Esophagus mucosa (tissue), 1 donor: Measurements from ENCODE around the gene PIK3R5. TPM values are rescaled to one million over a fixed set of nuclear protein-coding genes. Genes with fewer than 3 reads are reported as not detected.
"Not testable (repeated sequence)": the region's sequence is repeated elsewhere in the genome, so short reads cannot be mapped to it uniquely, and the experiment has no call there.

ENCODE experiments used
- ATAC-seq: fragments of 200-7000 bp; cut with Tn5 transposase; one replicate; pipeline ENCODE4 v1.9.1; 2020
- total RNA-seq: library from RNA; stranded (reverse); gene quantifications from one replicate; pipeline ENCODE4 v1.2.4, GENCODE V29; 2023
- donor health status: DM: yes; HTN: yes; CAD: no.

PIK3R5 gene, protein sequence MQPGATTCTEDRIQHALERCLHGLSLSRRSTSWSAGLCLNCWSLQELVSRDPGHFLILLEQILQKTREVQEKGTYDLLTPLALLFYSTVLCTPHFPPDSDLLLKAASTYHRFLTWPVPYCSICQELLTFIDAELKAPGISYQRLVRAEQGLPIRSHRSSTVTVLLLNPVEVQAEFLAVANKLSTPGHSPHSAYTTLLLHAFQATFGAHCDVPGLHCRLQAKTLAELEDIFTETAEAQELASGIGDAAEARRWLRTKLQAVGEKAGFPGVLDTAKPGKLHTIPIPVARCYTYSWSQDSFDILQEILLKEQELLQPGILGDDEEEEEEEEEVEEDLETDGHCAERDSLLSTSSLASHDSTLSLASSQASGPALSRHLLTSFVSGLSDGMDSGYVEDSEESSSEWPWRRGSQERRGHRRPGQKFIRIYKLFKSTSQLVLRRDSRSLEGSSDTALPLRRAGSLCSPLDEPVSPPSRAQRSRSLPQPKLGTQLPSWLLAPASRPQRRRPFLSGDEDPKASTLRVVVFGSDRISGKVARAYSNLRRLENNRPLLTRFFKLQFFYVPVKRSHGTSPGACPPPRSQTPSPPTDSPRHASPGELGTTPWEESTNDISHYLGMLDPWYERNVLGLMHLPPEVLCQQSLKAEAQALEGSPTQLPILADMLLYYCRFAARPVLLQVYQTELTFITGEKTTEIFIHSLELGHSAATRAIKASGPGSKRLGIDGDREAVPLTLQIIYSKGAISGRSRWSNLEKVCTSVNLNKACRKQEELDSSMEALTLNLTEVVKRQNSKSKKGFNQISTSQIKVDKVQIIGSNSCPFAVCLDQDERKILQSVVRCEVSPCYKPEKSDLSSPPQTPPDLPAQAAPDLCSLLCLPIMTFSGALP
- total RNA-seq: 0.88 TPM

DNA sequence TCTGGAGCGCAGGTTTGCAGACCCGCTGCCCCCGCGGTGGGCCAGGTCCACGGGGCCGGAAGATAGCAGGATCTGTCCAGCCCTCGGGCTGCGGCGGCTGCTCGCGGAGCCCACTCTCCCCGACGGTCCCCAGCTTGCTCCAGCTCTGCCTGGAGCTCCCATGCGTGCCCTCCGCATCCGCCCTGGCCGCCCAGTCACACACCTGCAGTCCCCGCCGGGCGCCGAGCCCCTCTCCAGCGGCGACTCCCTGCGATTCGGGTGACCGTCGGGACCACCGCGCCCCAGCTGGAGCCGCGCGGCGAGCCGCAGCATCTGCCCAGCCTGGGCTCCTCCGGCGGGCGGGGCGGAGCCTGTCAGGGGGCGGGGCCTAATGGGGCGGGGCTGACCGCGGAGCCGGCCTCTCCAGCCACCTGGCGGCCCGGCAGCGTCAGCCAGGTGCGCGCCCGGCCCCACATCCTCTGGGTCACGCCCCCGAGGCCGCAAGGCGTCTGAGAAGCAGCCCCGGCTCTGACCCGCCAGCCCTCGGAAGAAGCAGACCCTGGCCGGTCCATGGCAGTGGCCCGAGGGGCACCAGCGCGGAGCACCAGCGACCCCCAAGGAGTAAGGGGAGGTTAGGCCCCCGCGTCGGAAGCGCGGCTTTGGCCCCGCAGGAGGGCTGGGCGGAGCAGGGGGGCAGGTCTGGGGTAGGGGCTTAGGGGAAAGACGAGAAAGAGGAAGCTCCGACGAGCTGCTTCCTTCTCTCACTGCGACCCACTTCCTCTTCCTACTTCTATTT, at the start of gene PIK3R5:
Gene PIK3R5, minus strand, starts transcription at position 314 of the 775 bp plus-strand sequence. CDS start 54,213 bp downstream, outside the sequence.
- ATAC-seq: peak; percentile 90

DNA sequence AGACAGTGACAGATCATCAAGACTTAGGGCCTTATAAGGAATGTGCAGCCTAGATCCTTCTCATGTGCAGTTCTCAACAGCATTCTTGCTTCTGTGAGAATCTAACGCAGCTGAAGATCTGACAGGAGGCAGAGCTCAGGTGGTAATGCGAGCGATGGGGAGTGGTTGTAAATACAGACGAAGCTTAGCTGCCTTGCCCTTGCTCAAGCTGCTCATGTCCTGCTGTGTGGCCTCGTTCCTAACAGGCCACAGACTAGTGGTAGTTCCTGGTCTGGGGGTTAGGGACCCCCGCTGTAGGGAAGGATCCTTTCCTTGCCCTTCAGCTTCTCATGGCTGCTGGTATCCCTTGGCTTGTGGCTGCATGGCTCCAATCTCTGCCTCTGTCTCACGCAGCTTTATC, 45.5 kb upstream of the PIK3R5 start:
- no peak for ATAC-seq

DNA sequence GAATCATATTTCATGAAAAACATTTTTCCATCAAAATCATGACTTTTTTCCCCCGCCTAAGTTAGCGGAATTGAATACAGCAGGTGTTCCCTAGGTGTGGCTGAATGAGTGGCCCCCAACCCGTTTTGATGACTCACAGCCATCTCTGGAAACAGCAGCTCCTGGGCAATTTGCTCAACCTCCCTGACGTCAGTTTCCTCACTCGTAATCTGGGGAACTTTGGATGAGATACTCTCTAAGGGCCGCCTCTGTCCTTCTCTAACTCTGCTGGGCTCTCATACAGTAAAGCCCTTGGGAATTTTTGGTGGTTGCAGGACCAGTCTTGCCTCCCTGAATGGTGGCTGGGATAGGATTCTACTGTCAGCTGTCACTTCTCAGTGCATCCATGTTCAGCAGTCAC, 44.2 kb upstream of the PIK3R5 start:
- ATAC-seq: no peak

DNA sequence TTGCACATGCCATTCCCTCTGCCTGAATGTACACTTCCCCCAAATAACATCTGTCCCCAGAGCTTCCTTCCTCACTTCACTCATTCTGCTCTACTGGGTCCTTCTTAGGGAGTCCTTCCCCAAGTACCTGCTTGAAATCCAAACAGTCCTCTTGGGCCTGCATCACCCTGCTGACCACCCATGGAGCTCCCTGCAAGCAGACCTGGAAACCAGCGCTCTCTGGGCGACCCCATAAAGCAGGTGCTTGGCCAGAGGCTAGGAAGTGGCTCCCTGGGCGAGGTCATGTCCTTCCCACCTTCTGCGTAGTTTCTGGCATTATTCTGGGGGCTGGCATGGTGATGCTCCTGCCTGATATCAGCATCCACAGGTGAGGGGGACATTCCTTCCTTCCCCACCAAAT, 43.6 kb upstream of the PIK3R5 start:
- ATAC-seq: no peak

DNA sequence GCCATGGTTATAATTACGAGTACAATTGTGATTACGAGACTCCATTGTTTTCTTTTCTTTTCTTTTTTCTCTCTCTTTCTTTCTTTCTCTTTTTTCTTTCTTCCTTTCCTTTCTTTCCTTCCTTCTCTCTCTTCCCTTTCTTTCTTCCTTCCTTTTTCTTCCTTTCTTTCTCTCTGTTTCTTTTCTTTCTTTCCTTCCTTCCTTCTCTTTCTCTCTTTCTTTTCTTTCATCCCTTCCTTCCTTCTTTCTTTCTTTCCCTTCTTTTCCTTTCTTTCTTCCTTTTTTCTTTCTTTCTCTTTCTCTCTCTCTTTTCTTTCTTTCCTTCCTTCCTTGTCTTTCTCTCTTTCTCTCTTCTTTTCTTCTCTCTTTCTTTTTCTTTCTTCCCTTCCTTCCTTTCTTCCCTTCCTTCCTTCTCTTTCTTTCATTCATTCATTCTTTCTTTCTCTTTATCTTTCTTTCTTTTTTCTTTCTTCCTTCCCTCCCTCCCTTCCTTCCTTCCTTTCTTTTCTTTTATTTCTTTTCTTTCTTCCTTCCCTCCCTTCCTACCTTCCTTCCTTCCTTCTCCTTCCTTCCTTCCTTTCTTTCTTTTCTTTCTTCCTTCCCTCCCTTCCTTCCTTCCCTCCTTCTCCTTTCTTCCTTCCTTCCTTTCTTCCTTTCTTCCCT, 41.7 kb upstream of the PIK3R5 start:
- ATAC-seq: no peak

DNA sequence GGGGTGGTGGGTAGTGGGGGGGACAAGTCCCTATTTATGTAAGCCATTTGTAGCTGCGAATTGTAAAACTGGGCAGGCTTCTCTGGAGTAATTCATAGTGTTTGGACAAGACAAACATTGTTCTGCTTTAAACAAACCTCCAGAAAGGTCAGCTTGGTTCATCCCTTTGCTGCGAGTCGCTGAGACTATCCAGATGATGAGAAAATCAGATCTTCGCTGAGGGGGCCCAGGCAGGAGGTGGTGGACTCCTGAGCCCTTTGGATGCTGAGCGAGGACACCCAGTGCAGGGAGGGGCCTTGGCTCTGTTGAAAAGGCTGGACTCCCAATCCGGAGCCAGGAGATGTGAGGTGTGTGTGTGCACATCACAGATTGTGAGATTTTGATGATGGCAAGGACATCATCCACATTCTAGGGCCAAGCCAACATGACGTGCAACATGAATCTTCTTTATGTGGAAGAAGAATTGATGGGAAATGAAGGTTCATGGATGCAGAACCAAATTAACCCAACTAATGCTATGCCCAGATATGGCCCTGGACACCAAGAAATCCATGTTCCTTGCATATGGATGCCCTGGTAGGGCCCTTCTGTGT, 40.8 kb upstream of the PIK3R5 start:
- no peak for ATAC-seq

DNA sequence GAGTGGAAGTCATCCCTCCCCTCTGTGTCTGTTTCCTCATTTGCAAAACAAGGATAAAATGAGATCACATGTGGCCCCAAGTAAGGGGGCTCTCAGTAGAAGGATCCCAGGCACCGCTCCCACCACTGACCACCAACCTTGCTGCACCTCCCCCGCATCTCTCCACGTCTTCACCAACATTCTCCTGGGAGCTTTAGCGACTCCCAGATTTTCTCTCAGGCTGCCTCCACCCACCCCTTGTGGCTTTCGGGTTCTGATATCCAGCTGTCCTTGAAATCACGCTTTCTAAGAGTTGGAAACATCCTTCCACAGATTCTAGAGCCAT, 39.4 kb upstream of the PIK3R5 start:
- ATAC-seq: no peak

DNA sequence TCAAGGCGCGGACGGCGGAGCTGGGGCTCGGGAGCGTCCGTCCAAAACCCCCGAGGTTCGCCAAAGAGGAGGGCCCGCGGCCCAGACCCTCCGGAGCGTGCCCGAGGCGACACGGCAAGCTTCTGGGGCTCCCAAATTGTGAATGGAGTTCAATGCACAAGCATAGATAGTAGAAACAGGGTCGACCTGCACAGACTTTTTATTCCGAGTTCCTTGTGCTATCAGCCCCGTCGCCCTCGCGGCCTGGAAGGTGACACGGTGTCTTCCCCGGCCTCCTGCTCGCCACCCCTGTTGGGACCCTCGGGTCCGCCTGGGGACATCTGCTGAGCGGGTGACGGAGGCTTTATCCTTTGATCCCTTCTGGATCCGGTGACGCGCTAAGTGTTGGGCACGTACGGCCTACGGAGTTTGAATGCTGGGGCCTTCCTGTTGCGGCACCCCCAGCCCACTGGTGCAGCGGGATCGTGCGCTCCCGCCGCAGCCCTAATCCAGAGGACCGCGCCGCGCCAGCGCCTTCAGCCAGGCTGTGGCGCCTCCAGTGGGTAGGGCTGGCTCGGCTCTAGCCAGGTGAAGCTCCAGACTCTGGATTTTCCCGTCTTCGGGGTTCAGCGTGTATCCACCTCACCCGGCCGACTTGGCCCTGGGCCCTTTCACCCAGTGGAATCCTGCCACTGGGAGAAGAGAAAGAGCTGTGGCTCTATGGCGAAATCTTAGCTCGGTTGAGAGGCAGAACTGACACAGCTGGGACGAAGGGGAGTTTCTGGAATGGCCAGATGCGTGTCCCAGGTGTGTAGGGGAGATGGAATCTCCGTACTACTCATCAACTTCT, 38.8 kb upstream of the PIK3R5 start:
- ATAC-seq: peak; percentile 15

DNA sequence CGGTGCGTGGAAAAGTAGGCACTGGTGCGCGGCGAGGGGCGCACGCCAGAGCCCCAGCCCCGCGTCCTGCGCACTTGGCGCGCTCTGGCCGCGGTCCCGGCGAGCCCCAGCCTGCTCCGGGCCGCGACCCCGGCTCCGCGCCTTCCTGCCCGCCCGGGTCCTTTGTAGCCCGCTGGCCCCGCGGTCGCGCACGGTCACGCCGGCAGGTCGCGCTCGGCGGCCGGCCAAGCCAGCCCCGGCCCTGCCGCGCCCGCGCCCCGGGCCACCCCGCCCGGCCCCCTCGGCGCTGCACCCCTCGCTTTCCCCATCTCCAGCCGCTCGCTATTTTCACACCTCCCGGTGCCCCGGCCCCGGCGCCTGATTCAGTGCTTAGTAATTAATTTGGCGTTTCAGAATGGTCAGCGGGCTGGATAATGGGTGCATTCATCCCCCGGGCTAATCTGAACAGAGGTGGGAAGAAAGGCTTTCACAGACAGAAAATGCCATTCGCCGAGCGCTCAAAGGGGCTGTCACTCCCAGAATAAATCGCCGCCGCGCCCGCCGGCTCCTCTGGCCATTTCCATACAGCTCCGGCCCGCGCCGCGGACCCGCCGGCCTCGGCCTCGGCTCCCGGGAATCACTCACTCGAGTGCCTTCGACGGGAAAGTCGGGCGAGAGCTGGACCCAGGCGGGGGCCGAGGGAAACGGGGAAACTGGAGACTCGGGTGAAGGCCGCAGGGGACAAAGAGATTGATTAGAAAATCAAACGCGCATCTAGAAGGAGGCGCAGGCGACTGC, 38.0 kb upstream of the PIK3R5 start:
- no peak for ATAC-seq

DNA sequence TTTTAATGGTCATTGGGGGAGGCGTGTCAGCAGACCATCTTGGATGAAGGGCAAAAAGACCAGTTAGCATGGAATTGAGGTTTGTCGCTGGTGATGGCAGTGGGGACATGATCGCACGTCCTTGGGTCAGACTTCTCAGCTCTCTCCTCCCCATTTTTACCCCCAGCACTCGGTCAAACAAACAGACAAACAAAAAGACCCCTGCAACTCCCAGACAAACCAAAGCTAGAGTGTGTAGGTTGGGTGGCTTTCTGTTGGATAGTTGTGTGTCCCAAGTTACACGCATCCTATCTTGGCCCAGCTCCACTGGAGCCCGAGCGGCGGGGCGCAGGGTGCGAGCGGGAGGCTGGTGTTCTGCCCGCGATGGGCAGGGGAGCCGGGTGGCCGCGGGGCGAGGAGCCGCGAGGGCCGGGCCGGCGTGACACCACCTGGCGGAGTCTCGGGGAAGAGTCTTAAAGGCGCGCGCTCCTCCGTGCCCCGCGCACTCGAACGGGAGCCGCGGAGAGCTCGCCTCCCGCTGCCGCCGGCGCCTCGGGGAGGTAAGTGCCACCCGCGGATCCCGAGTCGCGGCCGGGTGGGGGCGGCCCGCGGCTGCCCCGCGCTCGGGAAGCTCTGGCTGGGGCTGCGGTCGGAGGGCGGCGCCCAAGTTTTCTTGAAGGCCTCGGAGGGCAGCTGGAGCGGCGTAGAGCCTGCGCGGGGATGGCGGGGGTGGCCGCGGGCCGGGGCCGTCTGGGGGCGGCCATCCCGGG, 37.3 kb upstream of the PIK3R5 start:
- peak; percentile 54 for ATAC-seq

DNA sequence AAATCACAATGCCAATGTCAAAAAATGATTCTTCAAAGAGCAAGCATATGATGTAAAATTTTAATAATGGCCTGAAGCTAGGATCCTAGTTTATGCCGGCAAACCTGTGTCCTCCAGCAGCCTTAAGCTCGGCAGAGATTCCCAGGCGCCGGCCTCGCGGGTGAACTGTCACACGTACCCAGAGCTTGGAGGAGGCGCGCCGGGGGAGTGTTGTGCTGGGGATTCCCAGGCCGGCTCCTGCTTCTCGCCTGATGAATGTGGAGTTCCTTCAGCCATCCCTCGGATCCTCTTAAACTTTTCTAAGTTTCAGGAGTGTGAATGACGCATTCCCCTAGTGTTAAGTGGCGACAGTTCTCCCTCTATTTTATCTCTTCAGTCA, 36.7 kb upstream of the PIK3R5 start:
- no peak for ATAC-seq

DNA sequence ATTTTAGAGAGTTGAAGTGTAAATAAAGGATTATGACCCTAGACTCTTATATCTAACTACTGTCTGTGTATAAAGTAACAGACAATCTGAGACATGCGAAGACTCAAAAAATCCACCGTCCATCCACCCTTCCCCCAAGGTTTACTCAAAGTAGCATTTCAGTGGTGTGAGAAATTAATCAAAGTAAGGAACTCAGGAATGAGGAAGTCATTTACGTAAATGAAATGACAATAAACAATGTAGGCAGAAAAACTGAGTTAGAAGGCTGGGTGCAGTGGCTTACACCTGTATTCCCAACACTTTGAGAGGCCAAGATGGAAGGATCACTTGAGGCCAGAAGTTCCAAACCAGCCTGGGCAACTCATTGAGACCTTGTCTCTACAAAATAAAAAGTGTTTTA, 36.1 kb upstream of the PIK3R5 start:
- ATAC-seq: no peak

DNA sequence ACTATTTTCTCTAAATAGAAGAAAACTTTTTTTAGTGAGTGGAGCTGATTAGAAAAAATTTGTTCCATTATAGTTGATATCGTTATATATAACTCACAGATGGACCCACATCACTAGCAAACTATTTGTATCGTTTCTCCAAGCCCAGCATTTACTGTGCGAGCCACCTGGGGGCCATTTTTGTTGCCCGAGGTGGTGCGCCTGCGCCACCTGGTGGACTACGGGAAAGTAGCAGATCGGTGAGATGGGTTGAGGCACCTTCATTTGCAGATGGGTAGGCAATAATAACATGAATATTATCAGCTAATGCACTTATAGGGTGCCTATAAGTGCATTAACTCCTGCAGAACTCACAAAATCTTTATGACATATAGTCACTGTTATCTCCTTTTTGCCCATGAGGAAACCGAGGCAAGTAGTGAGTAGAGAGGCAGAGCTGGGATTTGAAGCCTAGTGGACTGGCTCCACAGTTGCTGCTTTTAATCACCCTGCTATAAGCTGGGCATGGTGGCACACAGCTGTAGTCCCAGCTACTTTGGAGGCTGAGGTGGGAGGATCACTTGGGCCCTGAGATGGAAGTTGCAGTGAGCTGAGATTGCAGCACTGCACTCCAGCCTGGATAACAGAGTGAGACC, 32.6 kb upstream of the PIK3R5 start:
- ATAC-seq: peak; percentile 62

DNA sequence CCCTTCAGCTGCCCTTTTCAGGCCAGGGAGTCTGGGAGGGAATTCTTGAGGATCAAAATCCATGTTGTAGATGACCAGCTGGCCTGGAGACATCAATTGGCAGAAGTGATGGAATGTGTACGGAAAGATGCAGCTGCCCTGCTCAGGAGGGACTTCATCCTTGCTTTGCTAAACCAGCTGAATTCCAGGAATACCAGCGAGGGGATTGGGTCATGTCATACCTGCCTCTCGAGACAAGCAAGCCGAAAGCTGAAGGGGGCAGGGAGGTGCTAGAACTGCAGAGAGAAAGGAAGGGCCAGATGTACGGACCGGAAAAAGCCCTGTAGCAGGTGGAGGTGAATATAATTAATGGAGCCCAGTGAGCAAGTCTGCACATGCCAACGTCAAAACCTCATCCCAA, 30.2 kb upstream of the PIK3R5 start:
- no peak for ATAC-seq

DNA sequence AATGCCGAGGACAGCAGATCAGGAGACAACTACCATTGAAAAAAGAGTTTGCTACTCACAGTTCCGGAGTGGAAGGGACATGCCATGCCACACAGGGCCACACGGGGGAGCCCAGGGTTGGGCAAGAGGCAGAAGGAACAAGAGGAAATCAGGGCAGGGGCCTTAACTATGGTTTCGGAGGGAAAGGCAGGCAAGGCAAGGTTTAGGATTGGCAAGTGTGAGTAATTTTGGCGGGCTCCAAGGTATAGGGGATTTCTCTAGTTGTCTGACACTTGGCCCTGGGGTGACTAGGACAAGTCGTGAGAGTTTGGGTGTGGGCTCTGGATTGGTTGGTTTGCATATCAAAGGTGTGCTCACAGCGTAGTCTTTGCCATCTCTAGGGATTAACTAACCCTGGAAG, 28.8 kb upstream of the PIK3R5 start:
- peak; percentile 85 for ATAC-seq

DNA sequence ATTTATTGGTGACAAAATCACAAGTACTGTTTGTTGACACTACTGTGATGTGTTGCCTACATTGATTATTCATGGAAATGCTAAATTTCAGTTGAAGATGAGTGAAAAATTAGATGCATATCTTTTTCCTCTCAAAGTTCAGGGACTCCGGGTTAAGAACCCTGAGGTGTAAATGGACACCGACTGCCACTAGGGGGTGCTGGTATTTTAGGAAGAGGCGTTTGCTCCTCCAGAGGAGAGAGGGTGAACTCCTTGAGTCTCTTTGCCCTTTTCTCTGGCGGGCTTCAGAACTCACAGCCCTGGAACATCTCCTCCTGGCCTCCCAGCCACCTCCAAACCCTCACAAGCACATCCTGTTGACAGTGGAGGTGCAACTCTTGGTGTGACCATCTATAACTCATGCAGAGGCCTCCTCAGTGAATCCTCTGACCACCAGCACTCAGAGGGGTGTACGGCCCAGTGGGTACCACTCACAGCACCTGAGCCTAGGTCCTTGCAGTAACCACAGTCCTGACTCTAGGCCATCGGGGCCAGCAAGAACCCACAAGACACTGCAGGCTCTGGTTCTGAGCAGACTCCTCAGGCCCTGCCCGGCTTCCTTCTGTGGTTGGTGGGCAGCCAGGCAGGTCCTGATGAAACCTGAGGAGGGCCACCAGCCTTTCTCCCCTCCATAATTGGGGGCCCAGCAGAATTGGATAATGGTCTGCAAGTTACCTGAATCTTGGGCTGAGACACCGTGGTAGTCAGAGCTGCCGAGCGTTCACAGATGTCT, 26.2 kb upstream of the PIK3R5 start:
- ATAC-seq: peak; percentile 63

DNA sequence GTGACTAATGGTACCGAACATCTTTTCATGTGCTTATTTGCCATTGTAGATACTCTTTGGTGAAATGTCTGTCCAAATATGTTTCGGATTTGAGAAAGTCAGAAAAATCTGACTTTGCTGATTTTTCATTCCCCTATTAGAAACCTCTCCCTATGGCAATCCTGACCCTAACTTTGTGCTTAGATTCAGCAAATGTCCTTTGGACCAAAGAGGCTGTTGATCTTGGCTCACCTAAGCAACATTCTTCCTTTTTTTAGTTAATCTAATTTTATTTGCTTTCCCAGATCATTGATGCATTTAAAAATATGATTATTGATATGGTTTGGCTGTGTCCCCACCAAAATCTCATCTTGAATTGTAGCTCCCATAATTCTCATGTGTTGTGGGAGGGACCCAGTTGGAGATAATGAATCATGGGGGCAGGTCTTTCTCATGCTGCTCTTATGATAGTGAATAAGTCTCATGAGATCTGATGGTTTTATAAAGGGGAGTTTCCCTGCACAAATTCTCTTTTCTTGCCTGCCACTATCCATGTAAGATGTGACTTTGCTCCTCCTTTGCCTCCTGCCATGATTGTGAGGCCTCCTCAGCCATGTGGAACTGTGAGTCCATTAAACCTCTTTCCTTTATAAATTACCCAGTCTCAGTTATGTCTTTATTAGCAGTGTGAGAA, 22.9 kb upstream of the PIK3R5 start:
- ATAC-seq: not testable (repeated sequence)

DNA sequence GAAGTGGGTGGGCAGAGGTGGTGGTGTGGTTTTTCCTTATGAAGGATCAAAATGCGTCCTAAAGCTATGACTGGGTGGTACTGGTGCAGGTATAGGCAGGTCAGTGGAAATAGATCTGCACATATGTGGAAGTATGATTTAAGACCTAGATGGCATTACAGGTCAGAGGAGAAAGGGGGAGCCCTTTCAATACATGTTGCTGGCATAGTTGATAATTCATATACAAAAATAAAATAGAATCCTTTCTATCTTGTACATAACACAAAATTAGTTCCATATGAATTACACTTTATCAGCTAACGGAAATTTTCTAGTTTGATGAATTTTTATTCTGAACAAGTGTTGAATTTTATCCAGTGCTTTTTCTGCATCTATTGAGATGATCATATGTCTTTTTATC, 20.8 kb upstream of the PIK3R5 start:
- no peak for ATAC-seq
